CD4-positive, alpha-beta T cell treated with Interleukin-6 for 4 hours (primary cell): Measurements from ENCODE around the gene NAPB.

Experiments used
- DNase-seq: peaks from one replicate; pipeline ENCODE4 v3.0.0-alpha.2; 2020; ENCODE audit warnings: mixed read lengths

NAPB gene

DNA sequence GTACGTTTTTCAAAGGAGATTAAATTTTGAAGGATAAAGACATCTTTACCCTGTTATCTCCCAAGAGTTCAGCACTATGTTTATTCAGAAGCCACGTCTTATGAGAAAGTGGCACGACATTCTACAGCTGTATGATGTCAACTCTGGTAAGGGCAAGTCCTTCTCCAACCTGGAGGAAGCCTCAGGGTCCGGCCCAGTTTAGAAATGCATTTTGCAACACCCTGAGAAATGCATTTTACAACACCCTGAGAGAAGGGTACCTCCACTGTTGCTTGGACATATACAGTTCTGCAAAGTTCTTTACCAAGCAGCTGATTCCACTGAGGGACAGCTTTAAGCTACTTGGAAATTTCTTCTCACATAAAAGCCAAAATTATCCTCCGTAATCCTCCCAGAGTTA lies 17.5 kb downstream of the NAPB start:
- DNase-seq = no peak

- no peak for DNase-seq
These were observed 20.2 kb downstream of the NAPB start for GRCh38 chr20:23401051-23401450.

- no peak for DNase-seq
These were observed 21.6 kb downstream of the NAPB start for GRCh38 chr20:23399568-23400241.

DNA sequence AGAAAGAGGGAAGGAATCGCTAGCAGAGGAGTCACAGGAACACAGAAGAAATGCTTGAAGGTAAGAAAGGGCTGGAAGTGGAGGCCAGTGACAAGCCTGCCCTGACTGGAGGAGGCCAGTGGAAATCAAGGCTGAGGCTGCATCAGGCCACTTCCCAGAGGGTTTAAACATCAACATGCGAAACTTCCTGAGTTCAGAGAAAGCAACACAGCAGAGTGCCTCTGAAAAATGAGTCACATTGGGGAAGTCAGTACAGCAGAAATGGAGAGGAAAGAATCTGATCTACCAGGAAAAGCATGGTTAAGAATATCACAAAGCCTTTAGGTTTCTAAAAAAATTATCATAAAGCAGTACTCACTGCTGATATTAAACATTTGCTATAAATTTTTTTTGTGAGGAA lies 23.3 kb downstream of the NAPB start:
- no peak for DNase-seq

GRCh38 chr20:23396950-23397627 lies 24.2 kb downstream of the NAPB start:
- no peak for DNase-seq

- no peak for DNase-seq
These were observed 27.1 kb downstream of the NAPB start for GRCh38 chr20:23393996-23394775.

DNA sequence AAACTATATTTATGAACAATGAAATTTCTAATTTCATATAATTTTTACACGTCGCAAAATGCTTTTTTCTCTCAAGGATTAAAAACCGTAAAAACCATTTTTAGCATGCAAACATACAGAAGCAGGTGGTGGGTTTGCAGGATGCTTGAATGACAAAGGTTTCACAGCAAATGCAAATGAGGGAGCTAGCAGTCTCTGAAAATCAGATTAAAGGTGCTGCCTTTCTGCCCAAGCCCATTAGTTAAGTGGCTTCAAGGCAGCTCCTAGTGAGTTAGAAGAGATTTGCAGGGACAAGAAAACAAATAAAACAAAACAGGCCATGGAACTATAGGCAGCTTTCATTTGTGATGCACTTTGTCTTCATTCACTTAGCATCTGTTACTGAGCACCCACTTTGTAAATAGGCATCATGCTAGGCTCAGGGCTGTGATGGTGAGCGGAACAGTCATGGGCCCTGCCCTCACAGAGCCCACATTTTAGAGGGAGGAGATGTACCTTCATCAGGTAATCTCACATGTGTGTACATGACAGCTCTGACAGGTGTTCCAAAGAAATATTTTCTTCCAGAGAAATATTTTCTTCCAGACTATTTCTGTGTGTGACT lies 29.5 kb downstream of the NAPB start:
- no peak for DNase-seq

DNA sequence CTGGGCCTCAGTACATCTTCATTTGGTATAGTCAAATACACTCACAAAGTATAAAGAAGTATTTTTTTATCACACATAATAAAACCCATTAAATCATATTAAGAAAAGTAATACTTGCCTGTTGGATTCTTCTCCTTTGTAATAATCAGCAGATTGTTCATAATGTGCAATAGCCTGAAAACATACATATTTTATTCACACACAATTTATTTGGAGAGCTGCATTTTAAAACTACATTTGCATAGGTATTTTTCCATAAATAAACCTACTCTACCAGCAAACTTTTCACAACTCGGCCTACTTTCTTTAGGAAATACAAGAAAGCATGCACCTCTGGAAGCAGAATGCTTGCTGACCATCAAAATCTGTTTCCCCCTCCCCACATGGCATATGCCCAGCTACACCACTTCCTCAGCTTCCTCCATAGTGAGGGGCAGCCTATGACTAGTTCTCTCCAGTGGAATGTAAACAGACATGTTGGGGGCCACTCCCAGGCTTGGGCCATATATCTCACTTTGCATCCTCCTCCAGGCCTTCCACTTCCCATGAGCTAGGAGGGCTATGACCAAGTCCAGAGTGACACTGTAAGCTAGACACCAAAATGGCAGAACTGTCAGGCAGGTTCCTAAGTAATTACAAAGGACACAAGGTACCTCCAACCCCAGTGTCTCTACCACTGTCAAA lies 31.1 kb downstream of the NAPB start:
- DNase-seq = no peak

GRCh38 chr20:23387118-23387443 lies 34.2 kb downstream of the NAPB start:
- no peak for DNase-seq

DNA sequence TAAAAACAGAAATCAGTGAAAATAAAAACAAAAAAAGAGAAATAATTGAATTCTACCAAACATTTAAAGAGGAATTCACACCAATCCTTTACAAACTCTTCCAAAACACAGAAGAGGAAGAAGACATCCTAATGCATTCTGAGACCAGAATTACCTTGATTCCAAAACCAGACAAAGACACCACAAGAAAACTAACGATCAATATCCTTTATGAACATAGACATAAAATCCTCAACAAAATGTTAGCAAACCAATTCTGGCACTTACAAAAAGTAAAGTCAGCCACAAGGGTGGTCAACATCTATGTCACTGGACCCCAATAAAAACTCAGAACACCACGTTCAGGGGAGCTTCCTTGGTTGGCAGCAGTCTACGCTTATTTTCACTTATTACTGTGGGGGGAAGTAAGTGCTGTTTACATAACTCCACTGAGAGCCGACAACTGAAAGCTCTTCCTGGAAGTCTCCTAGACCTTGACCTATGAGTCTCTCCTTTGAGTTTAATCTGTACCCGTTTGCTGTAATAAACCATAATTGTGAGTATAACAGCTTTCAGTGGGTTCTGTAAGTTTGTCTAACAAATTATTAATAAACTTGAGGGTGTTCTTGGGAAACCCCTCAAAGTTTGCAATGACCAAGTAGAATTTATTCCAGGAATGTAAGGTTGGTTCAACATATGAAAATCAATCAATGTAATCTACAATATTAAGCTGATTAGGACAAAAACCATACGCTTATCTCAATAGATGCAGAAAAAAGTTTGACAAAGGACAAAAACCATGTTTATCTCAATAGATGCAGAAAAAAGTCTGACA lies 34.8 kb downstream of the NAPB start:
- DNase-seq = no peak

DNA sequence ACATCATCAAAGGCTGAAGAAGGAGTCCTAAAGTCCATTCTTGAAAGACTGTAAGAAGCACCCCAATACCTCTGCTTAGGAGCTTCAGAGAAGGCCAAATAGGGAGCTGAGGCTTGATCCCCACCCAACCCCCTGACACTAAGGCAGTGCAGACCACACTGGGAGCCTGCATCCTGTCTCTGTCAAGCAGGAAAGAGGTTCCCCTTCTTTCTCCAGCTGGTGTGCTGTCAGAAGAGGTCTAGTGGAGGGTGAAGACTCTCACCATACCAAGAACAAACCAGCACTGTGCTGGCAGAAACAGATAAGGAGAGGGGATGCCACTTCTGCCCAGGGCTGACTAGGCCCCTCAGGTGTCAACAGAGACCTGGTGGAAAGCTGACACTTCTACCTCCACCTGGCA lies 39.4 kb downstream of the NAPB start:
- no peak for DNase-seq

- DNase-seq = no peak
These were observed 41.5 kb downstream of the NAPB start for GRCh38 chr20:23379772-23380171.

- no peak for DNase-seq
These were observed 45.5 kb downstream of the NAPB start for GRCh38 chr20:23375827-23376226.

GRCh38 chr20:23374441-23374840 lies 46.8 kb downstream of the NAPB start:
- DNase-seq = no peak

GRCh38 chr20:23371496-23371895 lies 49.8 kb downstream of the NAPB start:
- no peak for DNase-seq

DNA sequence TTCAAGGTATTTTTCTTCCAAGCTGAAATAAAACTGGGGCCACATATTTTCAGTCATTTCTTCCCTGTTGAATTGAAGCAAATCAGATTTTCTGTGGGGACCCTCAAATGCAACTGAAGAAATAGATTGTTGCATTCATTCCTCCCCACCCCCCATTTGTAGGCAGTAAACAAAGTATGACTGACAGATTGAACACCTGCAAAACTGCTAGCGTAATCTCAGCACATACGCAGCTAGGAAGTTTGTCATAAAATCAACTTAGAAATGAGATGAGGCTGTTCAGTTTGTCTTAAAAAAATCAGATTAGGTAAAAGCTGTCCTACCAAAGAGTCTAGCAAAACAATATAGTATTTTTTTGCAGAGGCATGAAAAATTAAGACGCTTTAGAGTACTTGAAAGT lies 50.4 kb downstream of the NAPB start:
- no peak for DNase-seq

DNA sequence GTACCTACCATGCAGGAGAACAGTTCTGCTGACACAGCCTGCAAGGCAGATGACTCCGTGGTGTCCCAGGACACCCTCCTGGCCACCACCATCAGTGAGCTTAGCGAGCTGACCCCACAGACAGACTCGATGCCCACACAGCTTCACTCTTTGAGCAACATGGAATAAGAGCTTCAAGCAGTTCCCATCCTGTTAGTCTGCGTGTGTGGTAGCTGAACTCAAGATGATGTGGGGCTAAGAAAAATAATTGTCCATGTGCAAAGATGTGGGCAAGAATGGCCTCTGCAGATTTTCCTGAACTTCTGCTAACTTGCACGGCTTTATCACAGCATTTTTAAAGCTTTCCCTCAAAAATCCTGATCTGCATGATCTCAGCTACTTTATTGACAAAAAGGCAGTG lies 51.0 kb downstream of the NAPB start:
- DNase-seq = no peak

DNA sequence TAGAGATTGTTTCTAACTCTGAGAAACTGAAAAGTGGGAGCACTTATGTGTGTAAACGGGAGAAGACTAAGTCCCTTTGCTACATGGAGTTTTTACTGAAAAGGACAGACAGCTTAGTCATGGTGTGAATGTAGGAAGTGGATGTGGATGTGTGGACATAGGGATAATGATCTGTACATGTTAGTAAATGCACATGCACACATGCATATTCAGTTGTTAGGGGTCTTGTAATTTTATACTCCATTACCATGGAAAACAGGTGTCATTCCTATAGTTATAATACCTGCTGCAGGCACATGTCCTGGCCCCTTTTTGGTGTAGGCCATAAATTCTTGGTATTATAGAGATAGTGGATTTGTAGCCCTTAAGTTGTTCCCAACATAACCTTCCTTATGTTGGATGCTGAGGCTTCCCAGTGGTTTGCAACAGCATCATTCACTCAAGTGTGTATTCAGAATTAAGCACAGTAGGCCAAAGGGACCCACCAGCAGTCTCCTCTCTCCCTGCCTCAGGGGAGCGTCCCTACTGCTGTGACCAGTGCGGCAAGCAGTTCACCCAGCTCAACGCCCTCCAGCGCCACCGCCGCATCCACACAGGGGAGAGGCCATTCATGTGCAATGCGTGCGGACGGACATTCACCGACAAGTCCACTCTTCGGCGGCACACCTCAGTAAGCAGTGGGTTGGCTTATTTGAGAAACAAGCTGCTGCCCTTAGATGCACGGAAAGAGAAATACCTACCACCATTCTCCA lies 52.0 kb downstream of the NAPB start:
- DNase-seq = no peak

DNA sequence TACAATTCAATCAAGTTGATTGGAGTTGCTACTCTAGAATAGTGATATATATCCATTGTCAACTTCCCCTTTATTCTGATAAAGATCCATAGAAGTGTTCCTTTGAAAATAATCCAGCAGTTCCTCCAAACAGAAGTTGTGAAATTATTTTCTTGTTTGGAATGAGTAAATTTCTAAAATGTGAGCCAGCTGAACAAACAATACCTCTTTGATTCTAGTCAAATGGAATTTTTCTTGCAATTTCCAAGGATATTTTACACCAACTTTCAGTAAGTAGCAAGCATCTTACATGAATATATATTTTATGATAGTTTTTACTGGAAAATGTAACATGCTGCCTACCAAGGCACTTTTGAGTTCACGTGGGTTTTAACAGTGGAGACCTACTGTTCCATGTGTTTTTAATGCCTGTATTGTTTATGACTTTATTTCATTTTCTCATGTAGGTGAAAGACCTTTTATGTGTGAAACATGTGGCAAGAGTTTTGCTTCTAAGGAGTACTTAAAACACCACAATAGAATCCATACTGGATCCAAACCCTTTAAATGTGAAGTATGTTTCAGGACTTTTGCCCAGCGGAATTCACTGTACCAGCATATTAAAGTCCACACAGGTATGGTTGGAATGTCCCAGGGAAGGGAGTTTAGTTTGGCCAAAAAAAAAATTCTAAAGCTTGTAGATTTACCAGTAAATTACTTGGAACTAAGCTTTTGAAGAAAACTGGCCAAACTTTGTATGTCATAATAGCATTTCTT lies 52.8 kb downstream of the NAPB start:
- DNase-seq = no peak

- DNase-seq = no peak
These were observed 53.5 kb downstream of the NAPB start for GRCh38 chr20:23367770-23368169.

GRCh38 chr20:23366384-23366783 lies 54.9 kb downstream of the NAPB start:
- DNase-seq = no peak
